ENCODE measurements around the gene CARD11.
"Not testable (repeated sequence)": the region's sequence is repeated elsewhere in the genome, so short reads cannot be mapped to it uniquely, and the experiment has no call there.

CARD11 gene

DNA sequence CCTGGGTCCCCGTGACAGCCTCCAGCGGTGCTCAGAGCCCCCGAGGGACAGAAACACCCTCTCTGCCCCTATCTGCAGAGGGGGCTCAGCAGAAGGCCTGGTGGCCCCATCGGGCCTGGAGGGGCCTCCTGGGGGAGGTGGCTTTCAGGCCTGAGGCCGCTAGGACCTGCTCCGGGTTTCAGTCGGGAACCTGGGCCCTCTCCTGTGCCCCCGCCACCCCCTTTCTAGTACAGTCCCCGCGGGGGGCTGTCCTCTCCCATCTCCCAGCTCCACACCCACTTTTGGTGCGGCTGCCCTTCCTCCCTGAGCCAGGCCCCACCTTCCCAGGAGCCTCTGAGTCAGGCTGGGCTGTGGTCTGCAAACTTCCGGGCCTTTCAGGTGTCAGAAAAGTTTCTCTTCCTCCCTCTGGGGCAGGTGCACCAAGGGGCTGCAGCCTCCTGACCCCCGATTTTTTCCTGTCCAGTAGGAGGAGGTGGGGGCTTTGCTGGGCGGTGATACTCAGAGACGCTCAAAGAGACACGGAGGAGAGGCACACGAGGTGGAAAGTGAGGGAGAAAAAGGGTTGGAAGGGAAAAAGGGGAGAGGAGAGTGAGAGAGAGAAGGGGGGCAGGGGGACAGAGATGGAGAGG lies 692 bp downstream of the CARD11 start:
- no peak for DNase-seq (ENCODE audit: low read depth)
- no peak overlapping the region for H3K4me3 ChIP-seq (ENCODE audit: low read length)

DNA sequence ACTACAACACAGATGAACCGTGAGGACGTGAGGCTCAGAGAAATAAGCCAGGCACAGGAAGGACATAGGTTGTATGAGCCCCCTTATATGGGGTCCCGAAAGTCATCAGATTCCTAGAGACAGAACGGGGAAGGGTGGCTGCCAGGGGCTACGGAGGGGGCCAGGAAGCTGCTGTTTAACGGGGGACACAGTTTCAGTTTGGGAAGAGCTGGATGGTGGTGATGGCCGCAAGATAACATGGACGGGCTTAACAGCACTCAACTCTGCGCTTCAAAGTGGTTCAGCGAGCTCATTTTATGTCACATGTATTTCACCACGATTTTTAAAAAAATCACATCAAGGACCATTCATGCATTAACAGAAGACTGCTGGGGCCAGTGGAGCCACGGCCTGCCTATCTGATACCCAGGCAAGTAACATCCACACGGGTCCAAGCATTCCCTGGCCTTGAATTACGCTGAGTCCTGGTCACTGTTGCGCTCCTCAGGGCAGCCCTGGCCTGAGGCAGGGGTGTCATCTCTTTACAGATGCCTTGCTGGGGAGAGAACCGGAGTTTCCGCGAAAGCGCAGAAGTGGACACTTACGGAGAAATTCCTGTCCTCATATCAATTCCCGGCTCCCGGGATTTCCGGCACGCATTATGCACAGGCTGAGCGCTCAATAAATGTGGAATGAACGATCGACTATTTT lies 1.5 kb downstream of the CARD11 start:
- no peak for TF ChIP-seq CTCF (conservative IDR thresholded peaks at IDR 0.05; ENCODE audit: low read depth, low read length)
- H3K4me3 ChIP-seq (ENCODE audit: low read length): no peak overlapping the region
- DNase-seq (ENCODE audit: low read depth): no peak

More for the DNA sequence above, 692 bp downstream of the CARD11 start:
- no peak for TF ChIP-seq CTCF (conservative IDR thresholded peaks at IDR 0.05; ENCODE audit: low read depth, low read length)

DNA sequence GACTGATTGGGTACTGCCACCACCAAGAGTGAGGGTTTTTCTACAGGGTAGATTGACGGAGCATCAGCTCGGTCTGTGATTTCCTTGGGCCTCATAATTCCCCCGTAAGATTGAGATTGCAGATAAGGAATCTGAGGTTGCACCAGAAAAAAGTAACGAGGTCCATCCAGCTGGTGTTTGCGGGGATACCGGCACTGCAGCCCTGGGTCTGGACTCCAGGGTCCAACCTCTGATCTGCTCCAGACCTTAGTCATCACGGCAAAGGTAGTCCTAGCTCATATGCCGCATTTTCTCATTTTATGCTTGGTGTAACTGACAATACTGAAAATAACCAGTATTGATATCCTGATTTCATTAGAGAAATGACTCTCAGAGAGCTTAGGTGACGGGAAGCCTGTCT lies 3.9 kb downstream of the CARD11 start:
- TF ChIP-seq CTCF (conservative IDR thresholded peaks at IDR 0.05; ENCODE audit: low read depth, low read length): no peak
- no peak overlapping the region for H3K4me3 ChIP-seq (ENCODE audit: low read length)
- no peak for DNase-seq (ENCODE audit: low read depth)

GRCh38 chr7:3038011-3038410 lies 5.7 kb downstream of the CARD11 start:
- H3K4me3 ChIP-seq (ENCODE audit: low read length); DNase-seq (ENCODE audit: low read depth): not testable (repeated sequence)

- H3K4me3 ChIP-seq (ENCODE audit: low read length): no peak overlapping the region
- DNase-seq (ENCODE audit: low read depth): no peak
- no peak for TF ChIP-seq CTCF (conservative IDR thresholded peaks at IDR 0.05; ENCODE audit: low read depth, low read length)
Measured at GRCh38 chr7:3037259-3037658, 6.4 kb downstream of the CARD11 start.

DNA sequence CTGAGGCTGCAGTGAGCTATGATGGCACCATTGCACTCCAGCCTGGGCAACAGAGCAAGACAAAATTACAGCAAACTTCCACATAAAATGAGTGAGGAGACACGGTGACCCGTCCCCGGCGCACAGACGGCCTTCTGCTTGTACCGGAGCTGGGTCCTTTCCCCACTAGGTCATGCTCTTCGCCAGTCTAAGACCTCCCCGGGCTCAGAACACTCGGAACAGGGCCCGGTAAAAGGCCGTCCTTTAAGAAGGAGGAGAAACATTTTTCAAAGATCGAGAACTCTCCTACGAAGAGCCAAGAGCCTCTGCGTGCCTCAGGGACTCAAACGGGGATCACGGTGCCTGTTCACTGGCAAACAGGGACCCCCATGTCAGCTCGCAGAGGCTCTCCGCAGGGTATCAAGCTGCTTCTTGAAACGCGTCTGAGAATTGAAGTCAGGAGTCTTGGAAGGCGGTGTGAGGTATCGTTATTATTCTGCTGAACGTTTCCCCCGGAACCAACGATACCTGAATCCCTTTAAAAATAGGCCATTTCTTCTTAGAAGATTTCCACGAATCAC lies 9.0 kb downstream of the CARD11 start:
- no peak for TF ChIP-seq CTCF (conservative IDR thresholded peaks at IDR 0.05; ENCODE audit: low read depth, low read length)
- H3K4me3 ChIP-seq (ENCODE audit: low read length): no peak overlapping the region
- no peak for DNase-seq (ENCODE audit: low read depth)

GRCh38 chr7:3033581-3033980 lies 10.1 kb downstream of the CARD11 start:
- no peak for TF ChIP-seq CTCF (conservative IDR thresholded peaks at IDR 0.05; ENCODE audit: low read depth, low read length)
- no peak overlapping the region for H3K4me3 ChIP-seq (ENCODE audit: low read length)
- no peak for DNase-seq (ENCODE audit: low read depth)
